GM18505 (cell line): Measurements from ENCODE around the gene GABRG1.

Experiments used
- ATAC-seq: cut with Tn5 transposase; IDR thresholded peaks from one replicate; pipeline ENCODE4 v1.9.1; 2021; ENCODE audit not compliant: unreplicated experiment
- POLR2A ChIP-seq: IDR thresholded peaks from 4 replicates; pipeline ENCODE4 v1.6.1; 2011; ENCODE audit warnings: borderline replicate concordance; ENCODE audit not compliant: insufficient read depth, insufficient read length; ENCODE audit errors: extremely low read depth

GABRG1 gene

GRCh38 chr4:46123913-46124755 is at the start of gene GABRG1:
Gene GABRG1, minus strand, starts transcription at chr4:46124054. Its CDS starts 141 bp downstream, at chr4:46123913.
- ATAC-seq = no peak
- no peak for TF ChIP-seq POLR2A

GRCh38 chr4:46146993-46147392 is 23.1 kb upstream of the GABRG1 start:
- no peak for TF ChIP-seq POLR2A
- ATAC-seq = no peak

- TF ChIP-seq POLR2A = no peak
- ATAC-seq = no peak
Observed at GRCh38 chr4:46131498-46132057, 7.7 kb upstream of the GABRG1 start.

- no peak for ATAC-seq
- no peak for TF ChIP-seq POLR2A
Observed at GRCh38 chr4:46124773-46125413, 1.0 kb upstream of the GABRG1 start.

- ATAC-seq = no peak
Observed at GRCh38 chr4:46081674-46082073, 42.2 kb downstream of the GABRG1 start.

GRCh38 chr4:46081248-46081647 is 42.6 kb downstream of the GABRG1 start:
- no peak for TF ChIP-seq POLR2A
- no peak for ATAC-seq

More at GRCh38 chr4:46081674-46082073, 42.2 kb downstream of the GABRG1 start:
- TF ChIP-seq POLR2A = no peak

GRCh38 chr4:46073778-46074177 is 50.1 kb downstream of the GABRG1 start:
- no peak for TF ChIP-seq POLR2A
- no peak for ATAC-seq

- ATAC-seq = no peak
- TF ChIP-seq POLR2A = no peak
Observed at GRCh38 chr4:46051392-46051791, 72.5 kb downstream of the GABRG1 start.

GRCh38 chr4:46032056-46032455 is 91.8 kb downstream of the GABRG1 start:
- no peak for ATAC-seq
- no peak for TF ChIP-seq POLR2A

- no peak for ATAC-seq
- no peak for TF ChIP-seq POLR2A
Observed at GRCh38 chr4:46016306-46016705, 107.5 kb downstream of the GABRG1 start.

GRCh38 chr4:45992728-45993127 is 131.1 kb downstream of the GABRG1 start:
- no peak for TF ChIP-seq POLR2A
- ATAC-seq = no peak

GRCh38 chr4:45989775-45990174 is 134.1 kb downstream of the GABRG1 start:
- no peak for ATAC-seq
- TF ChIP-seq POLR2A = no peak

GRCh38 chr4:45987858-45988257 is 136.0 kb downstream of the GABRG1 start:
- no peak for ATAC-seq

More at GRCh38 chr4:45987858-45988257, 136.0 kb downstream of the GABRG1 start:
- no peak for TF ChIP-seq POLR2A
